ENCODE measurements around the gene EMD.
"Not testable (repeated sequence)": the region's sequence is repeated elsewhere in the genome, so short reads cannot be mapped to it uniquely, and the experiment has no call there.

Gene EMD

DNA sequence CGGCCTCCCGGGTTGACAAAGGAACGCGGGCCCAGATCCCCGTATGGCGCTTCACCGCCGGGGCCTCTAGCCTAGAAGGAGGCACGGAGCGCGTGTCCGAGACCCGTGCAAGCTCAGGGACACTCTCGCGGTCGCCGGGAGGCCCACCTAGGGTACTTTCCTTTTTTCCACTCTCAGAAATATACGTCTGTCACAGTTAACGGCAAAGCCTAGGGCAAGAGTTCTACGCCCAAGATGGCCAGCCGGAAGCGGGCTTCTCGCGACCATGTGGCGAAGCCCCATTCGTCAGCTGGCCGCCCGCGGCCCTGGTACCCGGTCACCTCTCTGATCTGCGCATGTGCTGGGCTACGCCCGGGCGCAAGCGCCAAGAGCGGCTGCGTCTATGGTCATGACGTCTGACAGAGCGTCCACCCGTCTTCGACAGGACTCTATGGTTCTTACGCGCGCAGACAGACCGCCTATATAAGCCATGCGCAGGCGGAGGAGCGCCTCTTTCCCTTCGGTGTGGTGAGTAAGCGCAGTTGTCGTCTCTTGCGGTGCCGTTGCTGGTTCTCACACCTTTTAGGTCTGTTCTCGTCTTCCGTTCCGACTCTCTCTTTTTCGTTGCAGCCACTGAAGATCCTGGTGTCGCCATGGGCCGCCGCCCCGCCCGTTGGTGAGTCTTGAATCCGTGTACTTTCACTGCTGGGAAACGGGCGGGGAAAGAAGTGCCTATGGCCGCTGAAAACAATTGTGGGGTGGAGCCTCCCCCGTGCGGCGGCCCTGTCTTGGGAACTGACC lies 19.0 kb downstream of the EMD start, which contains the start of gene RPL10:
RPL10 (plus strand) TSS at position 490 of the 780 bp plus-strand sequence; CDS start at position 633, 143 bp downstream.
- peak; percentile 97 for DNase-seq

DNA sequence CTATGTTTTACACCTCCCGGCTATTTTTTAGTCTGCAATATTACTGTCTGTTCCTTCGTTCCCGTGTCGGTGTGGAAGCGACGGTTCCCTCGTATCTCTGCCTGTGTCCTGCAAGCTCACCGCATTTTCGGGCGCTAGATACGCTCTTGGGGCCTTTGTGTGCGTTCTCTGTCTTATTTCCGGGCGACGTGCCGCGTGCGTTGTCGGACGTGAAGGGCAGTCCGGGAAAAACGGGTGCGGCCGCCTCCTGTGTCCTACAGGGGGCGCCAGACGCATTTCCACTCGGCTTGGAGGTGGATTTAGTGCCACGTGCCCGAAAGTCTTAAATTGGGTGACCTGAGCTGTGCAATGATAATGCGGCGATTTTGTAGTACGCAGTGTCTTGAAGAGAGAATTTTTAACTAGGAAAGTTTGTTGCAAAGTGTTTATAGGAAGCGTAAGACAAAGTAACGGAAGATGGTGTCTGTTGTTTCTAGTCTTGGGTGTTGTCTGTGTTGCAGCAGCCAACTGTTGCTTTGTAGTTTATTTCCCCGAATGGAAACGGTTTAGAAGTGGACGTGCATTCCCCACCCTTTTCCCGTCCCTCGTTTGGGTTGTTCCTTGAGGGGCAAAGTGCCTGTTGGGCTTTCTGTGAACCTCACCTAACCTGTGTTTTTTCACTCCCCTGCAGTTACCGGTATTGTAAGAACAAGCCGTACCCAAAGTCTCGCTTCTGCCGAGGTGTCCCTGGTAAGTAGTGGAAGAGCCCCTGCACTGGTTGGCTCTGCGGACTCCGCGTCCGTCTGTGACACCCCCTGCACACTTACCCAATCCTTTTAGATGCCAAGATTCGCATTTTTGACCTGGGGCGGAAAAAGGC lies 19.8 kb downstream of the EMD start:
- DNase-seq, result peak; percentile 81

DNA sequence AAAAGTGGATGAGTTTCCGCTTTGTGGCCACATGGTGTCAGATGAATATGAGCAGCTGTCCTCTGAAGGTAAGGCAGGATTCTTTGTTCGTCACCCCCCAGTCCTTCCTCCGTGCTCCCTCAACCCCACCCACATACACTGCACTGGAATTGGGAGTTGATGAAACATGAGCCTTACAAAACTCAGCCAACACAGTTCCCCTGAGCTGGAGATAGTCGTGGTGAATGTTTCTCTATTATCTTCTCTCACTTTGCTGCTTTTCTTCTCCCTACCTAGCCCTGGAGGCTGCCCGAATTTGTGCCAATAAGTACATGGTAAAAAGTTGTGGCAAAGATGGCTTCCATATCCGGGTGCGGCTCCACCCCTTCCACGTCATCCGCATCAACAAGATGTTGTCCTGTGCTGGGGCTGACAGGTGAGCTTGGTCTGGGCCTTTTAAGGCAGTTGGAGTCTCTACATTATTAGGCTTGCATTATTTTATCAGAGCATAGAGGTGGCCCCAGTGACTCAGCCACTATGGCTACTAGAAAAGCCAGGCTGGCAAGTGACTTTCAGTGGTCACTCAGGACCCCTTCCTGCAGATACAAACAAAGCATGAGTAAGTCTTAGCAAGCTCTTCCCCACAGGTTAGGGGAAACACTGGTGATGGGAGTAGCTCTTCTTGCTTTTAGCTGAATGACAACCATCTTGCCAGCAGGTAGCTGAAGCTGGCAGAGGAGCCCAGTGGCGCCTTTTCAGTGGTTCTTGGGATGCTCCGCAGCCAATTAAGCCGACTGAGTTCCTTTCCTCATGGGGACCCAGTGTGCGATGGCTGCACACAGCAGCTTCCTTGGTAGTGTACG lies 20.7 kb downstream of the EMD start:
- DNase-seq, result no peak

DNA sequence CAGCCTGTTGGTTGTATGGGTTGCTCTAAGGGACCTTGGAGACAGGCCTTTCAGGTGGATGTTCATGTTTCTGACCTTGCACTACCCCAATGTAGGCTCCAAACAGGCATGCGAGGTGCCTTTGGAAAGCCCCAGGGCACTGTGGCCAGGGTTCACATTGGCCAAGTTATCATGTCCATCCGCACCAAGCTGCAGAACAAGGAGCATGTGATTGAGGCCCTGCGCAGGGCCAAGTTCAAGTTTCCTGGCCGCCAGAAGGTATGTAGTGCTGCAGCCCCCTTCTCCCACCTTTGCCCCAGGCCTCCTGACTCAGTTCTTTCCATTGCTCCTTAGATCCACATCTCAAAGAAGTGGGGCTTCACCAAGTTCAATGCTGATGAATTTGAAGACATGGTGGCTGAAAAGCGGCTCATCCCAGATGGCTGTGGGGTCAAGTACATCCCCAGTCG lies 21.3 kb downstream of the EMD start:
- not testable (repeated sequence) for DNase-seq

DNA sequence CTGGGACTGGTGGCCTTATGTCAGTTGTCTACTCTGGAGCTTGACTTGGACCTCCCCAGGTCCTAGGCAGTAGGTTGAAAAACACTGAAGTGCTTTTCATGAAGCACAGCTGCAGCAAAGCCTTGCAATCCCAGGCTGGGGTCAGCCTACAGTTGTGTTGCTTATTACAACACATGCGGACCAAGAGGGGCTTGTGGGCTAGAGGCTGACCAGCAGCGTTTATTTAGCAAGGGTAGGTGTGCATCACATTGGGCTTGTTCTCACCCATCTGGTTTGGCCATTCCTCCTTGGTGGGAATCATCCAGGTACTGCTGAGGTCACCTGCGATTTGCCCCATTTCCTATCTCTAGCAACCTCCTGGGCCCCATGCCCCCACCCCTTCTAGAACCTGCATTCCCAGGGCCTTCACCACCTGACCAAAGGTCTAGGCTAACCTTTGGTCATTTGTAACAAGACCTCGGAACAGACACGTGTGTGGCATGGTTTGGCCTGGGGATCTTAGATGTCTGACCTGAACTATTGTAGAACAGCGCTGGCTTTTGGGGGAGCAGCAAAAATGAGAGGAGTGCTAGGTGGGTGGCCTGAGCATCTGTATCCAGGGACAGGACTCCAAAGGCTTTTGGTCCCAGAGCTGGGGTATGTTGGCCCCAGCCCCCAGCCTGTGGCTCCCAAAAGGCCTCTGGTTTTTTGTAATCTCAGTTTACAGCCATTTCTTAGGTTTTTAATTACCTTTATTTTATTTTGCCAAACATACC lies 22.1 kb downstream of the EMD start:
- peak; percentile 46 for DNase-seq

DNA sequence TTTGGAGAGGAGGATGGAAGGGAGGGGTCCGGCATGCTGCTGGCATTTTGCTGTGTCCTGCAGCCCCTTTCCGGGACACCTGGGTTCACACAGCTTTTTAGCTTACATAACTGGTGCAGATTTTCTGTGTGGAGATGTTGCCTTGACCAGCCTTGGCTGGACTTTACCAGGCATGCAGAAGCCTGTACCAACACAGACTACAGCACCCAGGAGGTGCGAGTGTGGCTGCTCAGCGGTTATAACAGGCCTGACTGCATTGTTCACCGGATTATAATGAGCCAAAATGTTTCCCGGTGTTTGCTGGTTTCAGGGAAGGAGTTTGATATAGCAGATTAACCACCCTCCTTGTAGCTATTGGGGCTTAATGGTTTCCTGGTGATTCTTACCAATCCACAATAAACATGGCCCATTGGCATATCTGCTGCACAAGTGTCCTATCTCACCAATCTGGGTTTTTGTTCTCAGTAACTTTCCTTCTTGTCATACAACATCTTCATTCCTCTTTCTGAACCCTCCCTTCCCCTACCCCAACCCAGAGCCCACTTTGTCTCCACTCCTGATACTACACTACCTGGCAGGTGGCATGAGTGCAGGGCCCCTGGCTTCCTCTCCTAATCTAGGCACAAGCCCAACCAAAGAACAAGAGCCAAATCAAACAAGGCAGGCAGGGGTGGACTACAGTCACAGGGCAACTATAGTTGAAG lies 23.0 kb downstream of the EMD start:
- DNase-seq, result peak; percentile 29

DNA sequence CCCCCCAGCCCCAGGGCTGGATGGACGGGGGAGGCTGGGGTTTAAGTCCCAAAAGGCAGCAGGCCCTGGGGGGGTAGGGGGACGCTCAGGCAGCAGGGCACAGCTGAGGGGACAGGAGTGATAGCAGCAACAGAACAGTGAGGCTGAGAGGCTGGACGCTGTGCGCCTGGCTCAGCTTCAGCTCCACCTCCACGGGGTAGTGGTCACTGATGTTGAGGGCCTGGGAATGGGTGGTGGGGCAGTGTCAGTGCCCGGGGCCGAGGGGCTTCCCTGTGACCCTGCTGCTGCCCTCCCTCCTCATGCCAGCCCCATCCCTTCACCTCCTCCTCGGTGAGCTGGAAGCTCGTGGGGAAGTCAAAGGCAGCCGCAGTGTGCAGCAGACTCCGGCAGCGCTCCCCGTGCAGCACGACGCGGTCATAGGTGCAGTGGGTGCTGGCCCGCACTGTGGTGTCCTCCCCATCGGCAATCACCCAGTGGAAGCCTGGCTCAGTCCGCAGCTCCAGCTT lies 23.6 kb downstream of the EMD start:
- DNase-seq, result no peak

DNA sequence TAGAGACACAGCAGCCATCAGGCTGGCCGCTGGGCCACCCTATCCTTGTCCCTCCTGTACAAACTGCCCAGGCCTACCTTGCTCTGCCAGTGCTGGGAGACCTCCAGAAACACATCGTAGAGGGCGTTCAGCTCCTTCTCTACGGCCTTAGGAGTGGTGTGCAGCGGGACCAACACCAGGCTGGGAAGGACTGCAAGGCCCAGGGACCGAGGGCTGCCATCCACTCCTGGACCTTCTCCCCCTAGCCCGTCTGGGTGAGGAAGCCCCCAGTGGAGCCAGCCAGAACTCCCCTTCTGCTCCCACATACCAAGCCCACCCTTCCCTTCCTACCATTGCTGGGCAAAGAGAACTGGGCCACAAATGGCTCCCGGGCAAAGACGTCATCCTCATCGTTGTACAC lies 24.1 kb downstream of the EMD start:
- no peak for DNase-seq

DNA sequence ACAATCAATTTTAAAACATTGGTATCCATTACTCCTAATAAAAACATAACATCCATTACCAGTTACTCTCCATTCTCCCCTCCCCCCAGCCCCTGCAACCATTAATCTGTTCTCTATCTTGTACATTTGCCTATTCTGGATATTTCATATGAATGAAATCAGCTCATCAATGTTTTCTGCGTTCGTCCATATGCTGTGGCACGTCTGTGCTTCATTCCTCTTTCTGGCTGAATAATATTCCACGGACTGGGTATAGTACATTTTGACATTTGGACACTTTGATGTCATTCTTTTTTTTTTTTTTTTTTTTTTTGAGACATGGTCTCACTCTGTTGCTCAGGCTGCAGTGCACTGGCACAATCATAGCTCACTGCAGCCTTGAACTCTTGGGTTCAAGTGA lies 24.8 kb downstream of the EMD start:
- DNase-seq, result no peak

DNA sequence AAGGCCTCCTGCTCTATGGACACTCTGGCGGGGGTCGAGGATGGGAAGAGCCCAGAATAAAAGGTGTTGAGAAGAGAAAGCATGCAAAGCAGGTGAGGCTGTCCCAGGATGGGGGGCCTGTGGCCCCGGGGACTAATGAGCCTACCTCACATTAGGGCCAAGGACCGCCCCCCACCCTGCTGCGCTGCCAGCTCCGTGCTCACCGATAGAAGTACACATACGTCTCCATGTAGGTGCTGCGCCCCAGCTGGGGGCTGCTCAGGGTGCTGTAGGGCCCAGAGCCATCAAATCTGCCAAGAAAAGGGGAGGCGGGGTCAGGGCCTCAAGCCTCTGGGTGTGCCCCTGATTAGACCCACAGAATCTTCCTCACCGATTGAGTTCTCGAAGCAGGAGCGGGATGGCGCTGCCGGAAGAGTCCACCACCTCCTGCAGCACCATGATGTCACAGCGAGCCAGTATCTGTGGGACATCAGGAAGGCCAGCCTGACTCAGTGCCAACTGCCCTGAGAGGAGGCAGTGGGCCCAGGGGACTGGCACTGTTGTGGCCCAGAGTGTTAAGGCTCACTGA lies 25.6 kb downstream of the EMD start:
- no peak for DNase-seq

DNA sequence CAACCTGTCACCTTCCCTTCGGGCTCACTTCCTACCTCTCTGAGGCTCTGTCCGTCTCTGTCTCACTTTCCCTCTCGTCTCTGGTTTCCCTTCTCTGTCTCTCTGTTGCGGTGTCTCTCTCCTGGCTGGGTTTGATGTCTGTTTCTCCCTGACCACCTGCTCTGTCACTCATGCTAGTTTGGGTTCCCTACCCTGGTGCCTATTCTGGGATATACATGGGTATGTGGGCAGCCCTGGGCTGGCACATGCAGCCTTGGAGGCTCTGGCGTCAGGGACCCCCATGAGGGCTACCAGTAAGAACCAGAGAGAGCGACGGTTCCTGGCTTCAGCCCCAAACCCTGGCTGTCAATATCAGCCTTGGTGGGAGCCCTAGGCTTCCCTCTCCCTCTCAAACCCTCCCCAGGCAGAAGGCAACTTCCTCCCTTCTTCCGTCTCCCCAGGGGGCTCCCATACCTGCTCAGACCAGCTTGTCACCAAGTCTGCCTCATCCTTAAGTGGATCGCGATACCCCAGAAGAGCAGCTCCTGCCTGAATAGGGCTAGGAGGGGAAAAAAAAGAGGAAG lies 29.6 kb downstream of the EMD start:
- no peak for DNase-seq

DNA sequence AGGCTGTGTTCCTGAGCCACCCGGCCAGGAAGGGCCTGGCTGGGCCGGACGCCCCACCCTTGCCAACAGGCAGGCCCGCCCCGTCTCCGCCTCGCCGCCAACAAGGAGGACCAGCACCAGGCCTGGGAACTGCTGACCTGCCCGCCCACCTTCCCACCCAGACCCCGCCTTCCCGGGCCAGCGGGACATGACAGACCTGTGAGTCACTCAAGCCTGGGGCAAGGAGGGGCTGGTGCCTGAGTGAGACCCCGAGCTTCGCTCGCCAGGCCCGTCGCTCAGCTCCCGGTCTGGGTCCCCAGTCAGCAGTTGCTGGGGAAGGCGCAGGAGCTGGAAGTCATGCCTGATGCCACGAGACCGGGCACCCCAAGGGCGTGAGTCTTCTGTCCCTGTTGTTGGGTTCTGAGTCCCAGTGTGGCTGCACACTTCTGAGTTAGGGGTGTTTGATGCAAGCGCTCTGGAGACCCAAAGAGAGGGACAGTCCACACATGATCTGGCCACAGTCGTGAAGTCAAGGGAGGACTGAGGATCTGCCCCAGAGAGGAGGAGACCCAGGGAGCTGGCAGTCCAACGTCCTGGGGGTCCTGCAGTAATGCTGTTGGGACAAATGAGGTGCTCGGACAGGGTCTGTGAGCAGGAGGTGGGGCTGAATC lies 30.3 kb downstream of the EMD start, which contains the start of gene DNASE1L1:
DNASE1L1 (minus strand) TSS at position 33 of the 650 bp plus-strand sequence. CDS start 3,686 bp downstream, outside the sequence.
- DNase-seq, result peak; percentile 80

DNA sequence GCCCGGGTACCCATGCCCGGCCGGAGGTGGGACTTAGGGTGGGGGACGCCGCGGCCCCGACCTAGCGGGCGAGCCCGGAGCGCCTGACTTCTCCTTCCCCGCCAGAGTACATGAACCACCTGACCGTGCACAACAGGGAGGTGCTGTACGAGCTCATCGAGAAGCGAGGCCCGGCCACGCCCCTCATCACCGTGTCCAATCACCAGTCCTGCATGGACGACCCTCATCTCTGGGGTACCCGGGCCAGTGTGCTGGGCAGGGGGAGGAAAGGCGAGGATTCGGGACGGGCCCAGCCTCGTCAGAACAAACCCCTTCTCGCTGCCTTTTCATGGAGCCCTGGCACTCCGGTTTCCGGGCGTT lies 32.9 kb downstream of the EMD start:
- no peak for DNase-seq

DNA sequence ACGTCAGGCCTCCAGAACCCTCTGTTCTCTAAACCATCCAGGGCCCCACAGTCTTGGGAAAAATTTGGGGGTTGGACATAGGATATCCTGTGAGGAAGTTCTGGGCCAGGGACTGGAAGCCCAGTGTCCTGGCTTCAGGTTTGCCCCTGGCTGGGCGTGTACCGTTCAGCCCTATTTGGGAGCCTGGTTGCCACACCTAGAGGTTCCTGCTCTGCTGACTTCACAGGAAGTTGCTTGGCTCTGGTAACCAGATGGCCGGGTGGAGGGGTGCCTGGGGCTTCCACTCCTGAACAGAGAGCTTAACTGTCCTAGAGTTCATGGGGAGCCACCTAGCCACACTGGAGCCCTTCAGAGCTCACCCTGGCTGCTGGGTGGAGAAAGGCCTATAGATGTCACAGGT lies 33.4 kb downstream of the EMD start:
- no peak for DNase-seq

DNA sequence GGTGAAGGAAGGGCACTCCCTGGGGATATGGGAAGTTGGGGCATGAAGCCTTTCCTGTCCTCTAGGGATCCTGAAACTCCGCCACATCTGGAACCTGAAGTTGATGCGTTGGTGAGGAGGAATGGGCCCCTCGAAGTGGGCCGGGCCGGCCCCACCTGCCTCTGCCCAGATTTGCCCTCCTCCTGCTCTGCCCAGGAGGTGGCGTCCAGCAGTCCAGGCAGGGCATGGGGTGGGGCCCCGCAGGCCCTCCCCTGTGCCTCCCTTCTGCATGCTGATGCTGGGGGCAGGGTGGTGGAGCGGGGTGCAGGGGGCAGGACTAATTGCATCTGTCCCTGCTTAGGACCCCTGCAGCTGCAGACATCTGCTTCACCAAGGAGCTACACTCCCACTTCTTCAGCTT lies 34.0 kb downstream of the EMD start:
- no peak for DNase-seq

DNA sequence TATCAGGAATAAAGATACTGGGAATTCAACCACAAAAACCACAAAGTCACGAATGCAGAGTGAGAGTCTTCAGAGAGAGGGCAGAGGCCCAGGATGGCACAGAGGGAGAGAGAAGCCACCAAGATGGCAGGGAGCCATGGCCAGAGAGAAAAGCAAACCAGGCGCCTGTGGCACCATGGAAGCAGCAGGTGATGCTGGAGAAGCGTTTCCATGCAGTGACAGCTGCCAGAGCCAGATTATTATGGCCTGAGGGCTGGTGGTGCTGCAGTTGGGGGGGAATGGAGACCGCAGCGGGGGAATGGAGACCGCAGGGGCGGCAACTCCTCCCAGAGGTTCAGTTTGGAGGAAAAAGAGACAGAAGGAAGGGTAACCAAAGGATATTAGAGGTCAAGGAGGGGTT lies 38.1 kb downstream of the EMD start:
- no peak for DNase-seq

DNA sequence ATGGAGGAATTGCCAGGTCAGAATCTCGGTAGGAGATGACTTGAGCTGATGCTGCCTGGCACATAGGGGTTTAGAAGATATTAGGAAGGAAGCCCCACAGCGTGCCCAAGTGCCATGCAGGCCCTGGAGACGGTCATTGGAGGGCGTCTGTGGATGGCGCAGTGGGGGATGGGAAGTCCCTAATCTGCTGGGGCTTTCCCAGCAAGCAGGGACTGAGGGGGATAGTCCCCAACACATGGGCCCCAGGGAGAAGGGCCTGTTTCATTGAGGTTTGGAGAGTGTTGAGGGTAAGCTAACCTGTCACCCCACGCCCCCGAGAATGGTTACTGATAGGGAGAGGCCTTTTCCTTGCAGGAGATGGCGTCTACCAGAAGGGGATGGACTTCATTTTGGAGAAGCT lies 40.1 kb downstream of the EMD start:
- DNase-seq, result no peak

DNA sequence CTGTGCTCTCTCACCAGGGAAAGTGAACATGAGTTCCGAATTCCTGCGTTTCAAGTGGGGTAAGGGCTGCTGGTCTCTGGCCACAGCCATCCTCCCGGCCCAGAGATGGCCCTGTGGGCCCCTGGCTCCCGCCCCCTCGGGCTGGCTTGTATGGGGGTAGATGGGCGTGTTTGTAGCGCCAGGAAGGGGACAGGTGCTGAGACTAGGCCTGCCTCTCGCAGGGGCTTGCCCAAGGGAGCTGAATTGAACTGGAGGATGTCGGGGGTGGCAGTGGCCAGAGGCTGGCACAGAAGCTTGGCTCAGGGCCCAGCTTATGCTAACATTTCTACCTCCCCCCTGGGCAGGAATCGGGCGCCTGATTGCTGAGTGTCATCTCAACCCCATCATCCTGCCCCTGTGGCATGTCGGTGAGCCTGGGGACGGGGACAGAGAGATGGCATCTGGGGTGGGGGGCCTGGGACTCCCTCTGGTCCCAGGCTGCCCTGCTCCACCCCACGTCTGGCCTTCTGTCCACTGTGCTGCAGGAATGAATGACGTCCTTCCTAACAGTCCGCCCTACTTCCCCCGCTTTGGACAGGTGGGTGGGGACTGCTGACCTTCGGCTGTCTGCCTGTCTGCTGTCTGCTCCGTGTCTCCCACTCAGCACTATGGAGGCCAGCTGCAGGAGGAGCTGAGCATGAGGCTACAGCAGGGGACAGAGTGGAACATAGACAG lies 40.8 kb downstream of the EMD start:
- no peak for DNase-seq

DNA sequence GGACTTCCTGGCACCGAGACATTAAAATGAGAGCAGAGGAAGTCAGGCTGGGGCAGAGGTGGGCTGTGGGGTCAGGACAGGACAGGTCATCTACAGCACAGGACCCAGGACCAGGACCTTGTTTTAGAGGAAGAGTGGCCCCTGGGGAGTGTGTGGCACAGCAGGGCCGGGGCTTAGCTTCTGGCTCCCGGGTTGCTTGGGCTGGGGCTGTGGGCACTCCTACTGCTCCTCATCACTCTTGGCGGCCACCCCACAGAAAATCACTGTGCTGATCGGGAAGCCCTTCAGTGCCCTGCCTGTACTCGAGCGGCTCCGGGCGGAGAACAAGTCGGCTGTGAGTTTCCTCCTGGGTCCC lies 41.3 kb downstream of the EMD start:
- no peak for DNase-seq
